ENCODE data around the gene CRACDL.

CRACDL gene

DNA sequence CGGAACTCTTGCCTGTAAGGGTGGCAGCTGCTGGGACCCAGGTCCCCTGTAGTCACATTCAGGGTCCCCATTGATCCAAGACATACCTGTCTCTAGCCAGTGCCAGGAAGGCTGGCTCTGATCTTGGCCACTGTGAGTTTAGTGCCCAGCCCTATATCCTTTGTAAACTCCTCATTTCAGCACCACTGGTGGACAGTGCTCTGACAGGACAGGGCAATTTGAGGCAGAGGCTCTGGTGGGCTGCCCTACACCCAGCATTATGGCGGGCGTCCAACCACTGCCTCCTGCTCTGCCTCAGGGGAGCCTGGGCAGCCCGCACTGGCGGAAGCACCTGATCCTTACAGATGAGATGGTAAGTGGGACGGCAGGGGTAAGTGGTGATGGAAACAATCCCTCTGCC, 149.8 kb downstream of the CRACDL start:
- Histone ChIP-seq H3K27me3 (ENCODE audit: control insufficient read depth, low read length) (no peaks in the 10 kb centered on the region; the same call in 1 of the 2 replicates), H3K4me2 (ENCODE audit: low read length) (no peak overlapping the region), H3K4me3 (ENCODE audit: low read length) (no peak overlapping the region)

DNA sequence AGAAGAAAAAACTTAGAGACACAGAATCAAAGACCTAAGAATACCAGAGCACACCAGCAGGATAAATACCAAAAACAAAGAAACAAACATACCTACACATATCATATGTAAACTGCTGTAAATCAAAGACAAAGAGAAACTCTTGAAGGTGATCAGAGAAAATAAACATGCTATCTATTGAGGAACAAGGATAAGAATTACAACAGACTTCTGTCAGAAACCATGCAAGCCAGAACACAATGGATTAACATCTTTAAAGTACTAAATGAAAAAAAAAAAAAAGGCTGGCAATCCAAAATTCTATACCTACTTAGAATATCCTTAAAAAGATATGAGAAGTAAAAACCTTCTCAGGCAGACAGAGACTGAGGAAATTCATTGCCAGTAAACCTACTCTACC, 153.5 kb downstream of the CRACDL start:
- no peaks in the 10 kb centered on the region for H3F3A ChIP-seq (ENCODE audit: control insufficient read depth, insufficient read depth)
- H4K20me1 ChIP-seq (ENCODE audit: control insufficient read depth, insufficient read depth, low read depth, low read length) = no peaks in the 10 kb centered on the region
- no peaks in the 10 kb centered on the region for H3K36me3 ChIP-seq (ENCODE audit: control insufficient read depth, low read length)

More for the DNA sequence above, 149.8 kb downstream of the CRACDL start:
- Histone ChIP-seq H3K79me2 (ENCODE audit: control insufficient read depth, low read length) (no peaks in the 10 kb centered on the region), H3F3A (ENCODE audit: control insufficient read depth, insufficient read depth) (no peaks in the 10 kb centered on the region), H3K9me2 (replicated peaks; ENCODE audit: control insufficient read depth, low read length) (no peaks in the 10 kb centered on the region), H3K27ac (ENCODE audit: low read depth, low read length) (no peak overlapping the region), H3K36me3 (ENCODE audit: control insufficient read depth, low read length) (no peaks in the 10 kb centered on the region), H4K20me1 (ENCODE audit: control insufficient read depth, insufficient read depth, low read depth, low read length) (no peaks in the 10 kb centered on the region), H3K4me1 (ENCODE audit: control insufficient read depth, low read length) (no peaks in the 10 kb centered on the region), H3K9me3 (ENCODE audit: control insufficient read depth, insufficient read depth, low read length) (no peaks in the 10 kb centered on the region)
- TF ChIP-seq EZH2phosphoT487 (IDR thresholded peaks at IDR 0.05; ENCODE audit: borderline replicate concordance, low read length) = no peak
- TF ChIP-seq, protein P1, sequence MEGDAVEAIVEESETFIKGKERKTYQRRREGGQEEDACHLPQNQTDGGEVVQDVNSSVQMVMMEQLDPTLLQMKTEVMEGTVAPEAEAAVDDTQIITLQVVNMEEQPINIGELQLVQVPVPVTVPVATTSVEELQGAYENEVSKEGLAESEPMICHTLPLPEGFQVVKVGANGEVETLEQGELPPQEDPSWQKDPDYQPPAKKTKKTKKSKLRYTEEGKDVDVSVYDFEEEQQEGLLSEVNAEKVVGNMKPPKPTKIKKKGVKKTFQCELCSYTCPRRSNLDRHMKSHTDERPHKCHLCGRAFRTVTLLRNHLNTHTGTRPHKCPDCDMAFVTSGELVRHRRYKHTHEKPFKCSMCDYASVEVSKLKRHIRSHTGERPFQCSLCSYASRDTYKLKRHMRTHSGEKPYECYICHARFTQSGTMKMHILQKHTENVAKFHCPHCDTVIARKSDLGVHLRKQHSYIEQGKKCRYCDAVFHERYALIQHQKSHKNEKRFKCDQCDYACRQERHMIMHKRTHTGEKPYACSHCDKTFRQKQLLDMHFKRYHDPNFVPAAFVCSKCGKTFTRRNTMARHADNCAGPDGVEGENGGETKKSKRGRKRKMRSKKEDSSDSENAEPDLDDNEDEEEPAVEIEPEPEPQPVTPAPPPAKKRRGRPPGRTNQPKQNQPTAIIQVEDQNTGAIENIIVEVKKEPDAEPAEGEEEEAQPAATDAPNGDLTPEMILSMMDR (IDR thresholded peaks at IDR 0.05; ENCODE audit: low read depth, low read length, poor library complexity, severe bottlenecking) = no peak

DNA sequence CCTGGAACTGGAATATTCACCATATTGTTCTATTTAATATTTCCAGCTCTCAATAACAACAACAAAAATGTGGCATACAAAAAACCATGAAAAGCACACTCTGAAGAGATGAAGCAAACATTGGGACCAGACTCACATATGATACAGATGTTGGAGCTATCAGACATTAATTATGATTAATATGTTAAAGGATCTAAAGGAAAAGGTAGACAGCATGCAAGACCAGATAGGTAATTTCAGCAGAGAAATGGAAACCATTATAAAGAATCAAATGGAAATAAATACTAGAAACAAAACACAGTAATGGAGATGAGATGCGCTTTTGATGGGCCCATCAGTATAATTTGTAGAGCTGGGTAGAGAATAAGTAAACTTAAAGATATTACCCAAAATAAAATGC, 154.2 kb downstream of the CRACDL start:
- Histone ChIP-seq H3K79me2 (ENCODE audit: control insufficient read depth, low read length) (no peaks in the 10 kb centered on the region), H3K27ac (ENCODE audit: low read depth, low read length) (no peak overlapping the region), H4K20me1 (ENCODE audit: control insufficient read depth, insufficient read depth, low read depth, low read length) (no peaks in the 10 kb centered on the region), H3K4me1 (ENCODE audit: control insufficient read depth, low read length) (no peaks in the 10 kb centered on the region), H3K4me3 (ENCODE audit: low read length) (no peak overlapping the region), H3K9me2 (replicated peaks; ENCODE audit: control insufficient read depth, low read length) (no peaks in the 10 kb centered on the region), H3K9me3 (ENCODE audit: control insufficient read depth, insufficient read depth, low read length) (no peaks in the 10 kb centered on the region), H3K4me2 (ENCODE audit: low read length) (no peak overlapping the region), H3K27me3 (ENCODE audit: control insufficient read depth, low read length) (no peaks in the 10 kb centered on the region; the same call in 1 of the 2 replicates), H3K36me3 (ENCODE audit: control insufficient read depth, low read length) (no peaks in the 10 kb centered on the region), H3F3A (ENCODE audit: control insufficient read depth, insufficient read depth) (no peaks in the 10 kb centered on the region)
- TF ChIP-seq, protein P1 (IDR thresholded peaks at IDR 0.05; ENCODE audit: low read depth, low read length, poor library complexity, severe bottlenecking) = no peak
- no peak for TF ChIP-seq EZH2phosphoT487 (IDR thresholded peaks at IDR 0.05; ENCODE audit: borderline replicate concordance, low read length)

More for the DNA sequence above, 153.5 kb downstream of the CRACDL start:
- no peaks in the 10 kb centered on the region for H3K9me2 ChIP-seq (replicated peaks; ENCODE audit: control insufficient read depth, low read length)
- H3K9me3 ChIP-seq (ENCODE audit: control insufficient read depth, insufficient read depth, low read length) = no peaks in the 10 kb centered on the region
- no peak overlapping the region for H3K27ac ChIP-seq (ENCODE audit: low read depth, low read length)
- TF ChIP-seq EZH2phosphoT487 (IDR thresholded peaks at IDR 0.05; ENCODE audit: borderline replicate concordance, low read length) = no peak
- TF ChIP-seq, protein P1 (IDR thresholded peaks at IDR 0.05; ENCODE audit: low read depth, low read length, poor library complexity, severe bottlenecking) = no peak
- H3K4me1 ChIP-seq (ENCODE audit: control insufficient read depth, low read length) = no peaks in the 10 kb centered on the region
- H3K27me3 ChIP-seq (ENCODE audit: control insufficient read depth, low read length) = no peaks in the 10 kb centered on the region; the same call in 1 of the 2 replicates
- H3K79me2 ChIP-seq (ENCODE audit: control insufficient read depth, low read length) = no peaks in the 10 kb centered on the region
- H3K4me2 ChIP-seq (ENCODE audit: low read length) = no peak overlapping the region
- no peak overlapping the region for H3K4me3 ChIP-seq (ENCODE audit: low read length)

Measured in DOHH2 (cell line).